Measurements from ENCODE around the gene DGKH. TPM values are rescaled to one million over a fixed set of nuclear protein-coding genes. Genes with fewer than 3 reads are reported as not detected.

Gene DGKH
- total RNA-seq, 6 donors from 2014 or later, result 9.6 to 33.2 (median 17.4) TPM

DNA sequence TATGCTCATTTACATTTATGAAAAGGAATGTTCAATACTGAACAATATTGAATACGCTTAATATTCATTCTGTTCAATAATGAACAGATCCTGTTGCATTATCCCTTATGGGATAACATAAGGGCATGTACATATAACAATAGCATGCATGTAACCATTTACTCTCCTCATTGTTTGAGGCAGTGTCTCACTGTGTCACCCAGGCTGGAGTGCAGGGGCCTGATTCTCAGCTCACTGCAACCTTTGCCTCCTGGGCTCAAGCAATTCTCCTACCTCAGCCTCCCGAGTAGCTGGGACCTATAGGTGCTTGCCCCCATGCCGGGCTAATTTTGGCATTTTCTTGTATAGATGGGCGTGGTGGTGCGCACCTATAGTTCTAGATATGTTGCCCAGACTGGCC is 4.8 kb upstream of the DGKH start:
- Histone ChIP-seq H3K36me3 (no peaks in the 10 kb centered on the region), H3K9me3 (no peaks in the 10 kb centered on the region), H3K27ac (no peak overlapping the region), H3K27me3 (no peaks in the 10 kb centered on the region), H3K4me3 (no peak overlapping the region), H3K4me1 (peaks cover 19 to 30% (median 21%) of the 10 kb centered on the region in 4 donors)
- TF ChIP-seq, protein P1, sequence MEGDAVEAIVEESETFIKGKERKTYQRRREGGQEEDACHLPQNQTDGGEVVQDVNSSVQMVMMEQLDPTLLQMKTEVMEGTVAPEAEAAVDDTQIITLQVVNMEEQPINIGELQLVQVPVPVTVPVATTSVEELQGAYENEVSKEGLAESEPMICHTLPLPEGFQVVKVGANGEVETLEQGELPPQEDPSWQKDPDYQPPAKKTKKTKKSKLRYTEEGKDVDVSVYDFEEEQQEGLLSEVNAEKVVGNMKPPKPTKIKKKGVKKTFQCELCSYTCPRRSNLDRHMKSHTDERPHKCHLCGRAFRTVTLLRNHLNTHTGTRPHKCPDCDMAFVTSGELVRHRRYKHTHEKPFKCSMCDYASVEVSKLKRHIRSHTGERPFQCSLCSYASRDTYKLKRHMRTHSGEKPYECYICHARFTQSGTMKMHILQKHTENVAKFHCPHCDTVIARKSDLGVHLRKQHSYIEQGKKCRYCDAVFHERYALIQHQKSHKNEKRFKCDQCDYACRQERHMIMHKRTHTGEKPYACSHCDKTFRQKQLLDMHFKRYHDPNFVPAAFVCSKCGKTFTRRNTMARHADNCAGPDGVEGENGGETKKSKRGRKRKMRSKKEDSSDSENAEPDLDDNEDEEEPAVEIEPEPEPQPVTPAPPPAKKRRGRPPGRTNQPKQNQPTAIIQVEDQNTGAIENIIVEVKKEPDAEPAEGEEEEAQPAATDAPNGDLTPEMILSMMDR (IDR thresholded peaks at IDR 0.05), result no peak
- TF ChIP-seq POLR2AphosphoS5 (IDR thresholded peaks at IDR 0.05) (no peak), POLR2A (IDR thresholded peaks at IDR 0.05) (no peak), EP300 (IDR thresholded peaks at IDR 0.05) (no peak)
- 91 to 99% methylated on average over 5 of the region's 5 CpGs for WGBS, 2 donors
- DNase-seq (no peak), ATAC-seq (ENCODE audit: low FRiP score in 2 of 2) (no peak)

DNA sequence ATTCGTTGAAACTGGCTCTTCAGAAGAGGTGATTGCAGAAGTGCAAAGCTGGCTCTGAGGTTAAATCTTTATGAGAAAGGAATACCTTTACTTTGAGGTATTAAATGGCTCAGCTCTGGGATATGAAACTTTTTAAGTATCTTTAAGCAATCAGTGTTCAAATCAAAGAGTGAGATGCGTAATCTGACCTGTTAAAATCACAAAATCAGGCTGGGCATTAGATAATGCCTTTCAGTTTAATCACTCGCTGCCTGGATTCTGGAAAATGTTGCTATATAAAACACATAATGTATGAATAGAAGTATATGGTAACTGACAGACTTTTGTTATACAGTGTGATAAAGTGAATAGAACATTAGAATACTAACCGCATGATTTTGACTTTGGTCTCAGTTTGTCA is 2.0 kb upstream of the DGKH start:
- TF ChIP-seq, protein P1 (IDR thresholded peaks at IDR 0.05), result no peak
- TF ChIP-seq POLR2A (IDR thresholded peaks at IDR 0.05) (no peak), EP300 (IDR thresholded peaks at IDR 0.05) (no peak), POLR2AphosphoS5 (IDR thresholded peaks at IDR 0.05) (no peak)
- H3K4me1 ChIP-seq, result peaks cover 12 to 24% (median 20%) of the 10 kb centered on the region in 4 donors
- 85 to 90% methylated on average over 4 of the region's 4 CpGs for WGBS, 2 donors

DNA sequence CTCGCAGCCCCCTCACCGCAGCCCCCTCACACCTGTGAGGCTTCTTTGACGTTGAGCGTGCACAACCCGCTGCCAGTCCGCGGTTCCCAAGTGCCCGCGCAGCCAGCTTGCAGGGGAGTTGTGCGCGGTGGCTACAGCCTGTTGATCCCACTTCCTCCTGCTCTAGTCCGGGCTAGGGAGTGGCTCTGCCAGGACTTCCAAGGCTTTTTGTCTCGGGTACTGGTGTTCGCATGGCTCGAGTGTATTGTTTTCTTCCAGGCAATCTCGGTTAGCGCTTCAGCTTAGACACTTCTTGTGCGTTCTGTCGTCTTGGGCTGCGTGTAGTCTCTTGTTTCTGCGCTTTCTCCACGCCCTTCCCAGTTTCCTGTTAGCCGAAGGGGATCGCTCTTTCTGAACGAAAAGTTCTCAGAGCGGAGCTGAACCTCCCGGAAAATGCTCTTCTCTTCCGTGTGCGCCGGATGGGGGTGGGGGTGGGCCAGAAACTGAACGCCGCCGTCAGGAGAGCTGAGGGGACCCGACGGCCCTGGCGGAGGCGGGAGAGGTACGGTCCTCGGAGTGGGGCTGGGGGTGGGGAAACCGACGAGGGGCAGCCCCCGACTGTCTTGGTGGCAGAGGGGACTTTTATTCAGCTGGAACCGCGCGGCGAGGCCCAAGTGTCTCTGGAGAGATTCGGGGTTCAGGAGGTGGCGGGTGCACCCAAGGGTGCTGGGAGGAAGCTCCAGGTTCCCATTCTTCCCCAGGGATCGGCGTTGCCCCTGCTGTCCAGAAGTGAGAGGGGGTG is 697 bp upstream of the DGKH start:
- ATAC-seq (ENCODE audit: low FRiP score in 2 of 2) (peak; percentile 55 to 74), DNase-seq (peak; percentile 65 to 80)
- Histone ChIP-seq H3K27ac (peak overlapping the region; percentile 77 to 91 (median 88)), H3K4me3 (peak overlapping the region; percentile 66 to 96 (median 84)), H3K4me1 (peaks cover 5 to 17% (median 13%) of the 10 kb centered on the region in 4 donors), H3K27me3 (no peaks in the 10 kb centered on the region), H3K36me3 (no peaks in the 10 kb centered on the region), H3K9me3 (no peaks in the 10 kb centered on the region)
- WGBS, 2 donors, result 1 to 4% methylated on average over 38 to 50 of the region's 50 CpGs
- TF ChIP-seq POLR2A (IDR thresholded peaks at IDR 0.05) (peak in 1 of 4 donors; percentile 43), POLR2AphosphoS5 (IDR thresholded peaks at IDR 0.05) (peak; percentile 22 to 46), EP300 (IDR thresholded peaks at IDR 0.05) (no peak)
- TF ChIP-seq, protein P1 (IDR thresholded peaks at IDR 0.05), result no peak

More for the DNA sequence above, 2.0 kb upstream of the DGKH start:
- ATAC-seq (ENCODE audit: low FRiP score in 2 of 2) (no peak), DNase-seq (no peak)
- H3K27me3 ChIP-seq, result no peaks in the 10 kb centered on the region
- no peaks in the 10 kb centered on the region for H3K9me3 ChIP-seq
- H3K4me3 ChIP-seq, result no peak overlapping the region
- no peaks in the 10 kb centered on the region for H3K36me3 ChIP-seq
- no peak overlapping the region for H3K27ac ChIP-seq

DNA sequence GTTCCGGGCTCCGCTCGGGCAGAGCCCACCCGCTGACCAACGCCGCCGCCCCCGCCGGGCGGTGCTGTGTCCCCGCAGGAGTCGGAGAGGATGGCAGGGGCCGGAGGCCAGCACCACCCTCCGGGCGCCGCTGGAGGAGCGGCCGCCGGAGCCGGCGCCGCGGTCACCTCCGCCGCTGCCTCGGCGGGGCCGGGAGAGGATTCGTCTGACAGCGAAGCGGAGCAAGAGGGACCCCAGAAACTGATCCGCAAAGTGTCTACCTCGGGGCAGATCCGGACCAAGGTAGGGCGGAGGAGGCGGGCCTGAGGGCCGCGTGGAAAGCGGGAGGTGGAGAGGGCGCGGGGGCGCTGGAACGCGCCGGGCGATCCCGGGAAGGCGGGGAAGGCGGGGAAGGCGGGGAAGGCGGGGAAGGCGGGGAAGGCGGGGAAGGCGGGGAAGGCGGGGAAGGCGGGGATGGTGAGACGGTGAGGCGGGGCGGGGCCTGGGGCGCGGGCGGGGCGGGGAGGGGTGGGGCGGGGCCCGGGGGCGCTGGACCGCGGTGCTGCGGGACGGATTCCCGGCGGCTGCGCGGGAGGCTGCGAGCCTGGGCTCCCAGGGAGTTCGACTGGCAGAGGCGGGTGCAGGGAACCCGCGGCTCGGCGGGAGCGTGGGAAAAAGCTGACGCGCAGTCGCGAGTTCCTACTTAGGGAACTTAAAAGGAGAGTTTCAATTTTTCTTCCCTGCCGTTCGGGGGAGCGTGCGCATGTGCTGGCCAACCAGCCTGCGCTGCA is 421 bp downstream of the DGKH start:
- no peaks in the 10 kb centered on the region for H3K27me3 ChIP-seq
- H3K9me3 ChIP-seq, result no peaks in the 10 kb centered on the region
- H3K36me3 ChIP-seq, result no peaks in the 10 kb centered on the region
- ATAC-seq (ENCODE audit: low FRiP score in 2 of 2), result peak; percentile 80 to 94
- 1% methylated on average over 21 to 46 of the region's 91 CpGs for WGBS, 2 donors
- peak; percentile 78 to 94 for DNase-seq
- TF ChIP-seq EP300 (IDR thresholded peaks at IDR 0.05), result no peak
- TF ChIP-seq POLR2AphosphoS5 (IDR thresholded peaks at IDR 0.05), result peak; percentile 32 to 77
- TF ChIP-seq POLR2A (IDR thresholded peaks at IDR 0.05), result peak in 3 of 4 donors; percentile 26 to 35 (median 34)
- TF ChIP-seq, protein P1 (IDR thresholded peaks at IDR 0.05), result peak in 3 of 6 experiments; percentile 31 to 58 (median 55)
- H3K4me3 ChIP-seq, result peak overlapping the region; percentile 66 to 96 (median 84)
- H3K27ac ChIP-seq, result peak overlapping the region; percentile 77 to 91 (median 88)
- peaks cover 5 to 17% (median 13%) of the 10 kb centered on the region in 4 donors for H3K4me1 ChIP-seq

All from upper lobe of left lung (tissue), 6 donors.